ENCODE measurements around the gene MRPS16. TPM values are rescaled to one million over a fixed set of nuclear protein-coding genes. Genes with fewer than 3 reads are reported as not detected.

Gene MRPS16
- total RNA-seq, 1 donor from 2014 or later: 35.4 TPM

DNA sequence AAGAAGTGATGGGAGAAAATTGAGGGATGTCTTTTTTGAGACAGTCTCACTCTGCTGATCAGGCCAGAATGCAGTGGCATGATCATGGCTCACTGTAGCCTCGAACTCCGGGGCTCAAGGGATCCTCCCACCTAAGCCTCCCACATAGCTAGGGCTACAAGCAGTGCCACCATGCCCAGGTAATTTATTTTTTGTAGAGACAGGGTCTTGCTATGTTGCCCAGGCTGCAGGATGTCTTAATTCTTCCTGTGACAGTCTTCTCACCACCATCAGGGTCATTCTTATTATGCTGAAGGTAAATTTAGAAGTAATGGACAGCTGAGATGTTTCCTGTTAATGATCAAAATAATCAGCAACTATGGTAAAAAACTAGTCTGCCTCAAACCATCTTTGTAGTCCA is 12.5 kb downstream of the MRPS16 start:
- no peak for DNase-seq

DNA sequence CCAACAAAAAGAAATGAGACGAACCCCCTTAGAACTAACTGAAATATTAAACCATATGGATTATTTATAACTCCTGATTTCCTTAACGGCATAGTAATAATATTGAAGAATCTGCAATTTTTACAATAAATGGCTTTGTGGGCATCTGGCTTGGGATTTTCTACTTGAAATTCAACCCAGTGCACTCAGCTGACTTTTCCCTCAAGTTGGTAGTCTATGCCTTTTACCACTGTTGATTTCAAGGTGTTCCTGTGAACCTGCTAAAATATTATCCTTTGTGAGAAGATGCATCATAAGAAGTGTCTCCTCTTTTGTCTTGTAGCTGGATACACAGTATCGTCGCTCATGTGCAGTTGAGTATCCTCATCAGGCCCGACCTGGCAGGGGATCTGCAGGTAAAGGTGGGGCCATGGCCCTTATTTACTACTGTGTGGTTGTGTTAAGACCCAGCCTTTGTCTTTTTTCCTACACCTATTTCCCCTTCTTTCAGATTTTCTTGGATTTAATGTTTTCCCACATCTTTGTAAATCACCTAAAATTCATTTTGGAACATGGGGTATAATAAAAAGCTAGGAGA is 13.4 kb downstream of the MRPS16 start:
- DNase-seq: no peak

DNA sequence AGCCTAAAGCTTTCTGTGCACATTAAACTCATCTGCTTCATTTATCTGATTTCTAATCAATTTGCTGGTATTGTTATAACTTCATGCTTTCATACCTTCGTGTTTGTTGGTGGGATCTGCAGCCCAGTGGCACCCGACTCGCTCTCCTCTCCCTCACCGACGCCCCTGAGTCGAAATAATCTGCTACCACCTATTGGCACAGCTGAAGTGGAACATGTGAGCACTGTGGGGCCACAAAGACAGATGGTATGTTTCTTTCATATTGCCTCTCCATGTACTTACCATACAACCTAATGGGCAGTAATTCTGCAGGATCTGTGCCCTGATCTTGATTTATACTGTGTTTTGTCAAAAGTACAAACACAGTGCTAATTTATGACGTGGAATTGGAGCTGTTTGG is 17.7 kb downstream of the MRPS16 start:
- no peak for DNase-seq

DNA sequence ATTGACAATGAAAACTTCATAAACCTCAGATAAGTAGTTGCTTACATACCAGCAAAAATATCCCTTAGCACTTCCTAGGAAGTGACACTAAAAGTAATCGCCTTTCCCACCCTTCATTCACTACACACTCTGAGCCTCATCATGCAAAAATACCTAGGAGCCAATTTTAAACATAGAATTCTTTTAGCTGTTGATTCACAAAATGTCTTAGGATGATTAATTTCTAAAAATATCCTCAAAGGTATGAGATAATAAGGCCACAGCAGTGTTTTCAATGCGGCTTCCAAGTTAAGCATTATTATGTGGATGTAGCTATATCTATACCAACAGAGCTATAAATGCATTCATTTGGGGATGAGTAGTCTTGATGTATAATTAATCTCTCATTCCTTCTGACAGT is 18.6 kb downstream of the MRPS16 start:
- DNase-seq: no peak

DNA sequence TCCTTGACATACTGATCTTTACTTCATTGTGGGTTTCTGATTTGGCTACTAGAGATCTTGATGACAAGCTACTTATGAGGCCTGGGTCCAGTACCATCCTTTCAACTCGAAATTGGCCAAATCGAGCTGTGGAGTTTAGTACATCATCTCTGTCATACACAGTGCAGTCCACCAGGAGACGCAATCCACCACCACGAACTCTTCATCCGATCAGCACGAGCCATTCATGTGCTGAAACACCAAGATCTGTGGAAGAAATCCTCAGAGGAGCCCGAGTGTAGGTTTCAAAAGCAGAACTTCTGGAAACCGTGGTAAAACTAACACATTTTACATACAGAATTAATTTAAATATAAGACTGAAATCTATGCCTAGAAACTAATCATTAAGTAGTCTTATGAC is 19.6 kb downstream of the MRPS16 start:
- DNase-seq: no peak

DNA sequence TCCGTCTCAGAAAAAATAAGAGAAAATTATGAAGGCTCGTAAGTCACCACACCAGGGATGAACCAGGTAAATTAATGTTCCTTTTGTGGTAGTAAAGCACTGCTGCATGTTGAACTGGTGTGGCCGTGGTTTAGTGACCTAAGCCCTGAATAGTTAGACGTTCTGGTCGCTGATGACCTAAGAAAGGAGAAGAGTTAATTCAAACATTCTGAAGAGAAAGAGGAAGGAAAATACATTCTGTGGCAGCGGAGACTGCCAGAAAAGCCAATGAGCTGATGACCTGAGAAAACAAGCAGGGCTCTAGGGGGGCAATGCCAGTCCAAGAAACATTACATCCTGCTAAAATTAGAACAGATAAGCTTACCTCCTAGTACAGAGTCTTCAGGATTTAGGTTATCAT is 22.9 kb downstream of the MRPS16 start:
- no peak for DNase-seq

DNA sequence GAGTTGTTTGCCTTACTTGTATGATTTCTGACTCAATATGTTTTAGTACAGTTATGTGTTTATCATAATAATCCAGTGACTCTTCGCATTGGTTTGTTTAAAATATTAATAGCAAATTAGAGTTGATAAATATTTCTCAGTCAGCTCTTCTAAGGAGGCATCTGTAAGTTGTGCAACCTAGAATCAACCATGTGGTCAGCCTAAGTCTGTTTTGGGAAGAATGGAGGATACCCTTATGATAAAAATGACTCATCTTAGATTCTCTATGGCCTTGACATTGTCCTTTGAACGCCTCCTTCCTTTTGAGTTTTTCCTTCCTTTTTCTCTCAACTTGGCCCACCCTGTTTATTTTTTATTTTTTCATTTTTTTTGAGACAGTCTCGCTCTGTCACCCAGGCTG is 24.2 kb downstream of the MRPS16 start:
- no peak for DNase-seq

DNA sequence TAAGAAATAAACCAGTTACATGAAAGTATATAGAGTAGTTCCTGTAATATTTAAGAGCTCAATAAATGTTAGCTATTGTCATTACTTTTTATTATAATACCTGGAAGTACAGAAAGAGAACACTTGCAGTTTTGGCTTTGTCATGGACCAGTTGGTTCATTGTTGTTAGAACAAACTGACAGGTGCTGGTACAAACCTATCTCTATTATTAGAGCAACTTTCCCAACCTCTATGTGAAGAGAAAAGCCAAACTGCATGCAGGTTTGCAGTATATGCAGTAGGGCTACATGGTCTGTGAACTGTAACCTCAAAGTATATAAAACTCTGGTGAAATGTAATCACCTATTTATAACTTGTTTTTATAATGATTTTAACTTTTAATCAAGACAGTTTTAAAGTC is 25.8 kb downstream of the MRPS16 start:
- no peak for DNase-seq

DNA sequence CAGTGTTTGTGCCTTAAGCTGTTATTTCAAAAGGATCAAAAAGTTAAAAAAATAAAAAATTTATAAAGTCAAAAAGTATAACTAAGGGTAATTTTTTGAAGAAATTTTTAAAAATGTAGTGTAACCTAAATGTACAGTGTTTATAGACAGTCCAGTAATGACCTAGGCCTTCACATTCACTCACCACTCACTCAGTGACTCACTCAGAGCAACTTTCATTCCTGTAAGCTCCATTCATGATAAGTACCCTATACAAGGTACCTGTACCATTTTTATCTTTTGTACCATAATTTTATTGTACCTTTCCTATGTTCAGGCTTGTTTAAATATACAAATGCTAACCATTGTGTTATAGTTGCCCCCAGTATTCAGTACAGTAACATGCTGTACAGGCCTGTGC is 26.9 kb downstream of the MRPS16 start:
- DNase-seq: no peak

DNA sequence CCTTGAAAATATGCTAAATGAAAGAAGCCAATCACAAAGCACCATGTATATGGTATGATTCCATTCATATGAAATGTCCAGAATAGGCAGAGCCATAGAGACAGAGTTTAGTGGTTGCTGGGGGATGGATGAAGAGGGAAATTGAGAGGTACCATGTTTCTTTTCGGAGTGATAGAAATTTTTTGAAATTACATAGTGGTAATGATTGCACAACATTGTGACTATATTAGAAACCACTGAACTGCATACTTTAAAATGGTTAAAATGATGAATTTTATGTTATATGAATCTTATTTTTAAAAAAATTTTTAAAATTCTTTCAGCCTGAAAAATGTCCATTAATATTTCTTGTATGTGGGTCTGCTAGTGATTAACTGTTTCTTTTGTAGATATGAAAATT is 31.5 kb downstream of the MRPS16 start:
- no peak for DNase-seq

DNA sequence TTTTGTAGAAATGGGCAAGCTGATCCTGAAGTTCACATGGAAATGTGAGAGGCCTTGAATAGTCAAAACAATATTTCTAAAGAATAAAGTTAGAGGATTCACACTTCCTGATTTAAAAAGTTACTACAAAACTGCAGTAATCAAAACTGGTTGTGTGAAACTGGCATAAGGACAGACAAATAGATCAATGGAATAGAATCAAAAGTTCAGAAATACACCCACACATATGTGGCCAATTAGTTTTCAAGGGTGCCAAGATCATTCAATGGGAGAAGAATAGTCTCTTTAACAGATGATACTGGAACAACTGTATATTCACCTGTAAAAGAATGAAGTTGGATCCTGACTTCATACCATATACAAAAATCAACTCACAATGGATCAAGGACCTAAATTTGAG is 33.1 kb downstream of the MRPS16 start:
- DNase-seq: no peak

DNA sequence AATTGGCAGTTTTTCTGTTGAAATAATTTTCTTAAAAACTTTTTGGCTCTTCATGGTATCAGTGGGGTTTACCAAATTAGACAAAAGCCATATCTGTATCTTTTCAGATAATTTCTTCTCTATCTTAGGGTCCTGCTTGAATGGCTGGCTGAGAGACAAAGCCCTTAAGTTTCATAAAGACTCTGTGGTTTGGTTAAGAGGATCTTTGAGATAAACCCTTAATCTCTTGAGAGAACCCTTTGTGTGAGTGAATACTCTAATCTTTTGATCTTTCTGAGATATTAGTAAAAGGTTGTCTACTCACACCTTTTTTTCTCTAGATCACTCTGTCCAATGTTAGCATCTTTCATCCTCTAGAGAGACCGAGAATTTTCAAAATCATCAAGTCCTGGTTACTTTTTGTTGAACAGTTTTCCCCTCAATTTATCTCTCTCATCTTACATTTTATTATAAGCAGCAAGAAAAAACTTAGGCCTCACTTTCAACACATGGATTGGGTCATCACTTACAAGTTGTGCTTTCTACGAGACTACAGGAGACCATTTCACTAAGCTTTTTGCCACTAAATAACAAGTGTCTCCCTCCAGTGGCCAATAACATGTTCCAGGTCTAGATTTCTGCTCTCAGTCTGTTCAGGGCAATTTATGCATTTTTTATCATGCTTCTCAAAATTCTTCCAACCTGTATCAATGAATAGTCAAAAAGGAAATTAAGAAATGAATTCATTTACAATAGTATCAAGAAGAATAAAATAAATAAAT is 33.8 kb downstream of the MRPS16 start:
- DNase-seq: no peak

DNA sequence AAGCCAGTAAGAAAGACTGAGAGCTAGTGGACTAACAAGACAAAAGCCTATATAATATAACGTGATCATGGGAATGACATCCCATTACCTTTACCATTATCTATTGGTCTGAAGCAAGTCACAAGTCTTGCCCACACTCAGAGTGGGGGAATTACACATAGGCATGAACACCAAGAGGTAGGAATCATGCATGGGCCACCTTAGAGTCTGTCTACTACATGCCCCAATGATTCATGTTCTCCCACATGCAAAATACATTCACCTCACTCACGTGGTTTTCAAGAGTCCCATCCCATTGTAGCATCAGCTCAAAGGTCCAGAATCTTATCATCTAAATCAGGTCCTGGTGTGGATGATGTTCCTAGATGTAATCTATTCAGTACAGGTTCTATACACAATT is 34.8 kb downstream of the MRPS16 start:
- no peak for DNase-seq

DNA sequence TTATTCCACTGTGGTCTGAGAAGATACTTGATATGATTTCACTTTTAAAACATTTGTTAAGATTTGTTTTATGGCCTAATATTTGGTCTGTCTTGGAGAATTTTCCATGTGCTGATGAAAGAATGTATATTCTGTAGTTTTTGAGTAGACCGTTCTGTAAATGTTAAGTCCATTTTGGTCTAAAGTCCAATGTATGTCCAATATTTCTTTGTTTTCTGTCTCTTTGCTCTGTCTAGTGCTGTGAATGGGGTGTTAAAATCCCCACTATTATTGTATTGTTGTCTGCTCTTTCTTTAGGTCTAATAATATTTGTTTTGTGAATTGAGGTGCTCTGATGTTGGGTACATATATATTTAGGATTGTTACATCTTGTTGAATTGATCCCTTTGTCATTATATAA is 36.7 kb downstream of the MRPS16 start:
- no peak for DNase-seq

DNA sequence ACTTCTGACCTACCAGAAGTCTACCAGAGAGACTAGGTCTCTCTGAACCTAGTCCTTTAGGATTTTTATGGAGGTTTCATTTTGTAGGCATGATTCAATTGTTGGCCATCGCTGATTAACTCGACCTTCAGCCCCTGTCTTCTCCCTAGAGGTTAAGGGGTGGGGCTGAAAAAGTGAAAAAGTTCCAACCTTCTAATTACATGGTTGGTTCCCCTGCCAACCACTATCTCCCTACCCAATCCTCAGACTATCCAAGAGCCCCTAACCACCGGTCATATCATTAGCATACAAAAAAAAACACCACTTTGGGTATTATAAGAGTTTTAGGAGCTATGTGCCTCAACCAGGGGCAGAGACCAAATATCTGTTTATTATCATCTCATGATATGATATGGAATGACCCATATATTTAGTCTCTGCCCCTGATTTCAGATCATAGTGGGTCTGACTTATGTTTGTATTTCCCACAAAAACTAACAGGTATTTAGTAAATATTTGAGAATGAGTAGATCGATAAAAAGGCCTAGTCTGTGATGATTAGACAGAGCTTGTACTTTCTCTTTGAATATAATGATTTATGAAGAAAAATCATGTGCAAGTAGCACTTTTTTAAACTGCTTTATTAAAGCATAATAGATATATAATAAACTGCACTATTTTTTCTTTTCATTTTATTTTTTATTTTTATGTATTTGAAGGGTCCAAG is 41.2 kb downstream of the MRPS16 start:
- DNase-seq: no peak

DNA sequence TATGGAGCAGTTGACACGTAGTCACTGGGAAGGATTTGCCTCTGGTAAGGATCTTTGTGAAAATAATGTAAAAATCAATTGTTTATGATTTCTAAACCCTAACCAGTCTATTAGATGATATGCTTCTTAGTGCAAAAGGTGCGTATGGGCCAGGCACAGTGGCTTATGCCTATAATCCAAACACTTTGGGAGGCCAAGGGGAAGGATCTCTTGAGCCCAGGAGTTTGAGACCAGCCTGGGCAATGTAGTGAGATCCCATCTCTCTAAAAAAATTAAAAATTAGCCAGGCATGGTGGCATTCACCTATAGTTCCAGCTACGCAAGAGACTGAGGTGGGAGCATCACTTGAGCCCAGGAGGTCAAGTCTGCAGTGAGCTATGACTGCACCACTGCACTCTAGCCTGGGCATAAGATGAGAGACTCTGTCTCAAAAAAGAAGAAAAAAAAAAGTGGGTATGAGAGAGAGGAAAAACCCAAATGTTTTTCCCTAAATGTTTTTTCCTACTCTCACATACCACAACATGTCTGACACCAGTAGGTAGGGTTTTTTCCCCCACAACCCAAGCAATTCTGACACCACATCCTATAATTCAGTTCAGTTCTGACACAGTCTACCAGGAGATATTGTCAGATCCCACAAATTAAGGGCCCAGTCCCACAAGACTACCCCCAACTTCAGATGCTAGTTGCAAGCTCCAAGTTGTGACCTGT is 41.9 kb downstream of the MRPS16 start:
- DNase-seq: no peak

DNA sequence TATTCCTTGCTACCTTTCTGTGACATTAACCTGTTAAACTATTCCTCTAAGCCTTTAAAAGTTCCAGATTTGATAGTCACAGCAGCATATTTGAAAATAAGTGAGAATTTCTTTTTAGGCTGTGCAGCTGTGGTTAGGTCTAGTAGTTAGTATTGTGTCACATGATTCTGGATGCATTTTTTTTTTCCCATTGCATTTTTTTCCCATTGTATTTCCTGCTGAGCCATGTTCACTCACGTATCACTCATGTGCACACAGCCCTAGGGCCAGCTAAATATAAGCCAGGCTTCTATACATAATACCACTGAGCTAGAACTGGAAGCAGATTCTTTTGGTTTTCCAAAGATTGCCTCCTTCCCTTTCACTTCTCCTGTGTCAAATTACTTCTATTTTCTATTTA is 42.7 kb downstream of the MRPS16 start:
- no peak for DNase-seq

DNA sequence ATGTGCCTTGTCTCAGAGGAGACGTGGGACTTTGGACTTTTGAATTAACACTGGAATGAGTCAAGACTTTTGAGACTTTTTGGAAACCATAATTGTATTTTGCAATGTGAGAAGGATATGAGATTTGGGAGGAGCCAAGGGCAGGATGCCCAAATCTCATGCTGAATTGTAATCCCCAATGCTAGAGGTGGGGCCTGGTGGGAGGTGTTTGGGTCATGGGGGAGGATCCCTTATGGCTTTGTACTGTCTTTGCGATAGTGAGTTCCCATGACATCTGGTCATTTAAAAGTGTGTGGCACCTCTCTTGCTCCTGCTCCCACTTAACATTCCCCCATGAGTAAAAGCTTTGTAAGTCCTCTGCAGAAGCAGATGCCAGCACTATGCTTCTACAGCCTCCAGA is 44.6 kb downstream of the MRPS16 start:
- no peak for DNase-seq

DNA sequence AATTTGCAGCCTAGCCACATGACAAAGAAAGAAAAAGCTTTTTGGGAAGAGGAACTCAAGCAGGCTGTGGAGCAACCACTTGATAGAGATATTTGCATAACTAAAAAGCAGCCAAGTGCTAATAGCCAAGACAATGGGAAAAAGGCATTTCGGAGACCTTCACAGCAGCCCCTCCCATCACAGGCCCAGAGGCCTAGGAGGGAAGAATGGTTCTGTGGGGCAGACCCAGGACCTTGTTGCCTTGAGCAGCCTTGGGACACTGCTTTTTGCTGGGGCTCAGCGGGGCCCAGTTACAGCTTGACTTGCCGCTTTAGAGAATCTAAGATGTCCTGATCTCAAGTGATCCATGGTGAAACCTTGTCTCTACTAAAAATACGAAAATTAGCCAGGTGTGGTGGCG is 46.1 kb downstream of the MRPS16 start:
- DNase-seq: no peak

DNA sequence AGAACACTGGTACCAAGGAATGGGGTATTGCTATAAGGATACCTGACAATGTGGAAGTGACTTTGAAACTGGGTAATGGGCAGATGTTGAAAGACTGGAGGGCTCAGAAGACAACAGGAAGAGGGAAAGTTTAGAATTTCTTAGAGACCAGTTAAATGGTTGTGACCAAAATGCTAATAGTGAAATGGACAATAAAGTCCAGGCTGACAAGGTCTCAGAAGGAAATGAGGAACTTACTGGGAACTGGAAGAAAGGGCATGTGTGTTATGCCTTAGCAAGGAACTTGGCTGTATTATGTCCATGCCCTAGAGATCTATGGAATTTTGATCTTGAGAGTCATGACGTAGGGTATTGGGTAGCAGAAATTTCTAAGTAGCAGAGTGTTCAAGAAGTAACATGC is 46.6 kb downstream of the MRPS16 start:
- no peak for DNase-seq

DNA sequence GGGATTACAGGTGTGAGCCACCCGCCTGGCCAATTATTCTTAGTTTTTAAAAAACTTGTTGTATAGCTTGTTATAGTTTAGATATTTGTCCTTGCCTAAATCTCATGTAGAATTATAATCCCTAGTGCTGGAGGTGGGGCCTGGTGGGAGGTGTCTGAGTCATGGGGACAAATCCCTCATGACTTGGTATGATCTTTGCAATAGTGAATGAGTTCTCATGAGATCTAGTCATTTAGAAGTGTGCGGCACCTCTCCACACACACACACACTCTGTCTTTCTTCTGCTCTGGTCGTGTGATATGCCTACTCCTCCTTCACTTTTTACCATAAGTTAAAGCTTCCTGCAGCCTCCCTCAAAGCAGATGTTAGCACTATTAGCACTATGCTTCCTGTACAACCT is 47.4 kb downstream of the MRPS16 start:
- DNase-seq: no peak

Measured in skin of body (tissue), 2 donors.